ENCODE results near the gene CFAP97D2. TPM values are rescaled to one million over a fixed set of nuclear protein-coding genes. Genes with fewer than 3 reads are reported as not detected.

Gene CFAP97D2
- total and polyA plus RNA-seq, 2 of the 13 experiments (the other 11 are each of a cell fraction or from before 2014, with no cell fraction given): not detected

DNA sequence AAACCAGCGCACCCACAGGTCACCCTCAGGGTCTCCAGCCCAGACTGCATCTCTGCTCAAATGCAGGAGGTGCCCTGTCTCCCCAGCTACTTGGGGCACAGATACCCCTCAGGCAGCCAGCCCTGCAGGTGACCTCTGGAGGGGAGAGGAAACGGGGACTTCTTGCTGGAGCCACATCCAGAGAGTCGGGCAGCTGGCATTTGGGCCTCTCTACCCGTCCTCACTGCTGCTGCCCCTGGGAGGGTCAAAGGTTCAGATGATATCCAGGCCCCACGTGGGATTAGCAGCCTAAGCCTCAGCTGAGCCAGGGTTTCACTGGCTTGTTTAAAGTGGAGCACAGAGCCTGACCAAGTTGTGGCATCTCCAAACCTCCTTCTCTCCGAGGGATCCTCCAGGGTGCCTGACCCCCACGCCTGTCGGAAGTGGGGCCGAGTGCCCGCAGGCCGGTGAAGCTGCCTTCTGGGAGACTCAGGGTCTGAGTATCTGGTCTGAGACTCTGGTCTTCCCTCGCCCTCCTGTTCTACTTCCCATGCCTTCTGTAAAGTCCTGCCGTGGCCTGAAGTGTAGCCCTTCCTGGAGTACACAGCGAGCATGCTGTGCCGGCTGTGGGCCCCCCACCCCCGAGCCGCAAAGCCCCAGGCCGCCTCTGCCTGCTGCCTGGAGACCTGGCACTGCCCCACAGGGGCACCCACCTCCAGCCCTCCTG lies 48.8 kb upstream of the CFAP97D2 start (continued):
- no peak for TF ChIP-seq MYC (CRISPR knock-in tag; IDR thresholded peaks at IDR 0.05; ENCODE audit: borderline replicate concordance)
- no peak for TF ChIP-seq HES4 (CRISPR knock-in tag; IDR thresholded peaks at IDR 0.05; ENCODE audit: borderline replicate concordance)
- no peak for TF ChIP-seq ZNF343 (CRISPR knock-in tag; IDR thresholded peaks at IDR 0.05)
- TF ChIP-seq SP4 (CRISPR knock-in tag; IDR thresholded peaks at IDR 0.05): no peak
- TF ChIP-seq GFI1 (CRISPR knock-in tag; IDR thresholded peaks at IDR 0.05; ENCODE audit: borderline replicate concordance): no peak

DNA sequence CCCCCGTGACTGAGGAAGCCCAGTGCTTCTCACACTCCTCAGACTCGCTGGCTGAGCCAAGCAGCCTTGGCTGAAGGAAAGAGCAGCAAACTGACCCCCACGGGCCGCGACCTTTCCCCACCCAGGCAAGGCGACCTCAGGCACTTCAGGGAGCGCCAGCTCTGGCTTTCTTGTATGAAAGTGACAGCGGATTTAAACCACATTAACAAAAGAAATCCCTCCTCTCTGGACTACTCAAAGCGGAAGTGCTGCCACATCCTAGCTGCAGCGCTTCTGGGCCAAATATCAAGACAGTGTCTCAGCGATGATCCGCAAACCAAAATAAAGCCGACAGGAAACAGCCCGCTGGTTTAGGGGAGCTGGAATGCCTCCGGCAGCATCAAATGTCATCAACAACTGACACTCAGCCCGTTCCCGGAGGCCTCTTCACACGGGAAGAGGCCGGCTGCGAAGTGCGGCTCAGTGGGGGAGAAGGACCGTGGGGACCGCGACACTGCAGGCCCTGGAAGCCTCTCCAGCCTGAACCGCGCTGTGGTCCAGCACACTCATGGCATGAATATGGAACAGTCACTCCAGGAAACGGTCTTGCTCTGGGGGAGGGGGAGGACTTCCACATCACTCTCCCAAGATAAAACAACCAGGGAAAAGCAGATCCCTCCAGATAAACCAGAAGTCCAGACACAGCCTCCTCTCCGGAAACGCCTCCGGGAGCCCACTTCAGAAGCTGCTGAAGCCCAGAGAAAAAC lies 48.0 kb upstream of the CFAP97D2 start:
- H4K20me1 ChIP-seq (ENCODE audit: insufficient read depth, low read length): peaks cover 2% of the 10 kb centered on the region; the same call in 1 of the 2 replicates
- no peak overlapping the region for H3K4me3 ChIP-seq (replicated peaks in 1 of 3; ENCODE audit: insufficient read depth in 1 of 3, low read depth in 2 of 3, low read length in 3 of 3)
- CTCF ChIA-PET (ENCODE audit: low intra/inter-chr PET ratio, low total read pairs): no interaction called here
- in situ Hi-C loops (cut with HindIII; ENCODE audit: extremely low pct_ligation_motif_present, low pct_unique_long_range_greater_than_20kb) (no loop called here), intact Hi-C loops (cut with micrococcal nuclease; ENCODE audit: unreplicated experiment) (no loop called here)
- POLR2A ChIA-PET: no interaction called here
- no peaks in the 10 kb centered on the region for H3K79me2 ChIP-seq (ENCODE audit: insufficient read depth, low read length)
- TF ChIP-seq ZKSCAN5 (CRISPR knock-in tag; IDR thresholded peaks at IDR 0.05): no peak
- no peak overlapping the region for H2AFZ ChIP-seq (ENCODE audit: low read length)
- FAIRE-seq (no peak), ATAC-seq (no peak), DNase-seq (ENCODE audit: low spot score) (no peak)
- no TSS peak for BruUV-seq (replicated peaks)
- H3K9ac ChIP-seq (ENCODE audit: insufficient read depth, low read depth, low read length): no peak overlapping the region
- H3K27me3 ChIP-seq (ENCODE audit: control insufficient read depth in 1 of 2, insufficient read depth in 2 of 2, low read length in 2 of 2): peaks cover 17 to 68% of the 10 kb centered on the region in 2 experiments
- no peaks in the 10 kb centered on the region for H3K4me1 ChIP-seq (ENCODE audit: insufficient read depth, low read length)
- 62% methylated on average over 19 of the region's 30 CpGs for WGBS (ENCODE audit: low lambda C conversion rate)
- H3K9me3 ChIP-seq (ENCODE audit: low read length): no peaks in the 10 kb centered on the region
- H3K27ac ChIP-seq (ENCODE audit: extremely low read length, insufficient read depth, low read length): no peak overlapping the region
- no peak overlapping the region for H3K4me2 ChIP-seq (ENCODE audit: low read depth, low read length)
- no peaks in the 10 kb centered on the region for H3K36me3 ChIP-seq (replicated peaks in 1 of 2; ENCODE audit: control insufficient read depth in 1 of 2, insufficient read depth in 2 of 2, low read length in 2 of 2)

All from HepG2 (cell line).